ENCODE data around the gene RNF31.
"Not testable (repeated sequence)": the region's sequence is repeated elsewhere in the genome, so short reads cannot be mapped to it uniquely, and the experiment has no call there.

RNF31 gene

GRCh38 chr14:24202538-24202937, 55.2 kb downstream of the RNF31 start:
- DNase-seq (ENCODE audit: low read depth in 2 of 2) = not testable (repeated sequence)

DNA sequence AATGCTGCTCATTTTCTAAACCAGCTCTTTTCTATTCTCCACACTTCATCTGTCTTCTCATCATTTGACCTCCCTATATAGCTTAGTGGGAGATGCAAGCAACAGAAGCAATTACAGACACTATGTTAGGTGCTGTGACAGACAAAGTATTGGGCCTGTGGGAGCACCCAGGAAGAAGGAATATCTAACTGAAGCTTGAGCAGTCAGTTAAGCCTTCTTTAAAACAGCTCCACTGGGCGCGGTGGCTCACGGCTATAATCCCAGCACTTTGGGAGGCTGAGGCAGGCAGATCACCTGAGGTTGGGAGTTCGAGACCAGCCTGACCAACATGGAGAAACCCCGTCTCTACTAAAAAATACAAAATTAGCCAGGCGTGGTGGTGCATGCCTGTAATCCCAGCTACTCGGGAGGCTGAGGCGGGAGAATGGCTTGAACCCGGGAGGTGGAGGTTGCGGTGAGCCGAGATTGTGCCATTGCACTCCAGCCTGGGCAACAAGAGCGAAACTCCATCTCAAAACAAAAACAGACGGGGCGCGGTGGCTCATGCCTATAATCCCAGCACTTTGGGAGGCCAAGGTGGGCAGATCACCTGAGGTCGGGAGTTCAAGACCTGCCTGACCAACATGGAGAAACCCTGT, 56.1 kb downstream of the RNF31 start:
- DNase-seq (ENCODE audit: low read depth in 2 of 2) = not testable (repeated sequence)

DNA sequence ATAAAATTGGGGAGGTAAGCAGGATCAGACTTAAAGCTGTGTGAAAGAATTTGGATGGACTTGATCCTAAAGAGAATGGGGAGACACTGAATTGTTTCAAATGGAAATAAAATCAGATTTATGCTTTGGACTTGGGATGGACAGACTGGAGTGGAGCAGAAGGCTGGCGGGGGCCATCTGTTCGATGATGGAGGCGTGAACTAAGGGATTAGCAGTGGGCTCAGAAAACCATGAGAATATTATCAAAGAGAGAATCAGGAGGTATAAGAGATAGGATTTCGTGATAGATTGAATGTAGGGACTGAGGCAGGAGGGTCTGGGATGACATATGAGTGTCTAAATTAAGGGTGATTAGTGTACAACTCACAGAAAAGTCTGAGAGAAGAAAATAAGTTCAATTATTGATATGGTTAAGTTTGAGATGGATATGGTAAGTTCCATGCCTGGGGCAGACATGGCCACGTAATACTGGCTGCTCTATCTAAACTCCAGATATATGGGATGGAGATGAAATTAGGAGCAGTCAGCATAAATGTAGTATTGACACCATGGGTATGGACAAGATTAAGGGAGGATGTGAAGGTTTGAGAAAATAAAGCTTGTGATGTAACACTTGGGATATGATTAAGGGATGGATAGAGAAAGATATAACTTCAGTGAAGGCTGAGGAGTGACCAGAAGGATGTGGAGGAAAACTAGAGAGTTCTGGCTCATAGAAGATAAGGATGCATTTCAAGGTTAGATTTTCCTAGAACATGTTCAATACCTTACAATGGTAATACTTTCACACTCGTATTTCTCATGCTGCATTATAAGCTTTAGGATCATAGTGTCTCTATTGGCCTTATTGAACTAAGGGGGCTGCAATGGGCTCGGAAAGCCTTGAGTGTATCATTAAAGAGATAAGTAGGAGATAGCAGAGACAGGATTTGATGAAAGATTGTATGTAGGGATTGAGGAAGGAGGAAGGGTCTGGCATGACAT, 57.2 kb downstream of the RNF31 start:
- no peak for DNase-seq (ENCODE audit: low read depth in 2 of 2)

GRCh38 chr14:24206260-24207103, 59.2 kb downstream of the RNF31 start:
- no peak for DNase-seq (ENCODE audit: low read depth in 2 of 2)

DNA sequence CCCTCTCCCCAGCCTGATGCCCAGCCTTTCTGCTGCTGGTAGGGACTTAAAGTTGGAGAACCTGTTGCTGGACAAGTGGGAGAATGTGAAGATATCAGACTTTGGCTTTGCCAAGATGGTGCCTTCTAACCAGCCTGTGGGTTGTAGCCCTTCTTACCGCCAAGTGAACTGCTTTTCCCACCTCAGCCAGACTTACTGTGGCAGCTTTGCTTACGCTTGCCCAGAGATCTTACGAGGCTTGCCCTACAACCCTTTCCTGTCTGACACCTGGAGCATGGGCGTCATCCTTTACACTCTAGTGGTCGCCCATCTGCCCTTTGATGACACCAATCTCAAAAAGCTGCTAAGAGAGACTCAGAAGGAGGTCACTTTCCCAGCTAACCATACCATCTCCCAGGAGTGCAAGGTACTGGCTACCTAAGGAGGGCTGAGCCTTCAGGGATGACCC, 59.8 kb downstream of the RNF31 start:
- no peak for DNase-seq (ENCODE audit: low read depth in 2 of 2)

- no peak for DNase-seq (ENCODE audit: low read depth in 2 of 2)
Observed at GRCh38 chr14:24207625-24208024, 60.3 kb downstream of the RNF31 start.
